Fibroblast of mammary gland (primary cell): Measurements from ENCODE around the gene DTWD2.

Experiments
- DNase-seq: peaks from one replicate; pipeline ENCODE4 v3.0.0-alpha.2; 2010; ENCODE audit warnings: low read depth
- H3K4me3 ChIP-seq: 2 replicates; pipeline ENCODE4 v1.5.1; 2011; ENCODE audit warnings: low read depth, mild to moderate bottlenecking, low read length, moderate library complexity; ENCODE audit not compliant: control insufficient read depth
- TF ChIP-seq, protein P1 (sequence below): conservative IDR thresholded peaks from 2 replicates; pipeline ENCODE4 v1.5.1; 2011; ENCODE audit warnings: low read depth, low read length, inconsistent platforms; ENCODE audit not compliant: control insufficient read depth, insufficient read depth

DTWD2 gene

DNA sequence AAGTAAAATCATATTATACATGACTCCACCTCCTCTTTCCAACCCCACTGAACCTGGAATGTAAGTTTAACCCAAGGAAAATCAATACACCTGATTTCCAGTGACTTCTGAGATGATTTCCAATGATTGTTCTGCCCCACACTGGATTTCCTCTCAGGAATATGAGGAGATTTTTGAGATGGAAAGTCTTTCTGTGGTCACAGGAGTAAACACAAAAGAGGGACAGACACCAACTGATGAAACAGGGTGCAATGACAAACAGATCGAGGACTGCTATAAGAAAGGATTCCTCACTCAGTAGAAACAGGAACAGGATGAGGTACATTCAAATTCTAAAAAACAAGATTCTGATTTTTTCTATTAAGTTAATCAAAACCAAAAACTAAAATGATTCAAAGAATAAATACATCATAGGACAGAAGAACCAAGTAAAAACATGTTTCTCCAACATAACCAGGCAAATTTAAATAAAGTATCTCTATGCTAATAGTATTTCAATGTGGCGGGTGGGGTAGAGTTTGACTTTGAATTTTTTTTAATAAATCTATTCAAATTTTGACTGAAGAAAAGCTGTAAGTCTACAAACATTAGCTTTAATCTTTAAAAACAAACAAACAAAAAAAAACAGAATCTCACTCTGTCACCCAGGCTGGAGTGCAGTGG, 42.1 kb downstream of the DTWD2 start:
- no peak overlapping the region for H3K4me3 ChIP-seq
- DNase-seq, result no peak
- TF ChIP-seq, protein P1, sequence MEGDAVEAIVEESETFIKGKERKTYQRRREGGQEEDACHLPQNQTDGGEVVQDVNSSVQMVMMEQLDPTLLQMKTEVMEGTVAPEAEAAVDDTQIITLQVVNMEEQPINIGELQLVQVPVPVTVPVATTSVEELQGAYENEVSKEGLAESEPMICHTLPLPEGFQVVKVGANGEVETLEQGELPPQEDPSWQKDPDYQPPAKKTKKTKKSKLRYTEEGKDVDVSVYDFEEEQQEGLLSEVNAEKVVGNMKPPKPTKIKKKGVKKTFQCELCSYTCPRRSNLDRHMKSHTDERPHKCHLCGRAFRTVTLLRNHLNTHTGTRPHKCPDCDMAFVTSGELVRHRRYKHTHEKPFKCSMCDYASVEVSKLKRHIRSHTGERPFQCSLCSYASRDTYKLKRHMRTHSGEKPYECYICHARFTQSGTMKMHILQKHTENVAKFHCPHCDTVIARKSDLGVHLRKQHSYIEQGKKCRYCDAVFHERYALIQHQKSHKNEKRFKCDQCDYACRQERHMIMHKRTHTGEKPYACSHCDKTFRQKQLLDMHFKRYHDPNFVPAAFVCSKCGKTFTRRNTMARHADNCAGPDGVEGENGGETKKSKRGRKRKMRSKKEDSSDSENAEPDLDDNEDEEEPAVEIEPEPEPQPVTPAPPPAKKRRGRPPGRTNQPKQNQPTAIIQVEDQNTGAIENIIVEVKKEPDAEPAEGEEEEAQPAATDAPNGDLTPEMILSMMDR, result no peak

- no peak overlapping the region for H3K4me3 ChIP-seq
- peak; percentile 40 for DNase-seq
- TF ChIP-seq, protein P1, result no peak
Observed at GRCh38 chr5:118937393-118938061, 50.8 kb downstream of the DTWD2 start.

- no peak overlapping the region for H3K4me3 ChIP-seq
- no peak for DNase-seq
- TF ChIP-seq, protein P1, result no peak
Observed at GRCh38 chr5:118933703-118934102, 54.6 kb downstream of the DTWD2 start.

DNA sequence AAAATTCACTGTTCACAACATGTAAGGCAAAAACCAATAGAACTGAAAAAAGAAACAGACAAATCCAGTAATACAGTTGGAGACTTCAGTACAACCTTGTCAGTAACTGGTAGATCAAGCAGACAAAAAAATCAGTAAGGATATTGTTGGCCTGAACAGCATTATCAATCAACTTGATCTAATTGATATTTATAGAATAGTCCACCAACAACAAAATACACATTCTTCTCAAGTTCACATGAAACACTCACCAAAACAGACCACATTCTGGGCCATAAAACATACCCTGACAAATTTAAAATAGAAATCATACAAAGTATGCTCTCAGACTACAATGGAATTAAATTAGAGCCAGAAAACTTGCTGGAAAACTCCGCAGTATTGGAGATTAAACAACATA, 56.8 kb downstream of the DTWD2 start:
- TF ChIP-seq, protein P1, result no peak
- no peak for DNase-seq
- H3K4me3 ChIP-seq, result no peak overlapping the region

DNA sequence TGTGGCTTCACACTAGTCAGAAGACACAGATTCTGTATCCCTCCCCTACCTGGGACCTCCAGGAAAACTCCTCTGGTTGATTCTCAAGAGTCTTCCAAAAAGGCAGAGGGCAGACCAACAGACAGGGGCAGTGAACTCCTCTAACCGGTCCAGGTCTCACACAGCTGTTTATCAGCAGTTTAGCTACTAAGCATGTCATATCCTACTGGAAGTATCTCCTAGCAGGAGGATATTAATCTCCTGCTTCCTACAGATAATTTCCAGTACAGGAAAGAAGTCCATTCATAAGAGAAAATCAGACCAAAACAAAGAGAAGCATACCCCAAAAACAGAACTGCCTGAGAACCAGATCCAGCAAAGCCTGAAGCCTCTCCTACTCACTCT, 64.3 kb downstream of the DTWD2 start:
- no peak for DNase-seq
- TF ChIP-seq, protein P1, result no peak
- no peak overlapping the region for H3K4me3 ChIP-seq

DNA sequence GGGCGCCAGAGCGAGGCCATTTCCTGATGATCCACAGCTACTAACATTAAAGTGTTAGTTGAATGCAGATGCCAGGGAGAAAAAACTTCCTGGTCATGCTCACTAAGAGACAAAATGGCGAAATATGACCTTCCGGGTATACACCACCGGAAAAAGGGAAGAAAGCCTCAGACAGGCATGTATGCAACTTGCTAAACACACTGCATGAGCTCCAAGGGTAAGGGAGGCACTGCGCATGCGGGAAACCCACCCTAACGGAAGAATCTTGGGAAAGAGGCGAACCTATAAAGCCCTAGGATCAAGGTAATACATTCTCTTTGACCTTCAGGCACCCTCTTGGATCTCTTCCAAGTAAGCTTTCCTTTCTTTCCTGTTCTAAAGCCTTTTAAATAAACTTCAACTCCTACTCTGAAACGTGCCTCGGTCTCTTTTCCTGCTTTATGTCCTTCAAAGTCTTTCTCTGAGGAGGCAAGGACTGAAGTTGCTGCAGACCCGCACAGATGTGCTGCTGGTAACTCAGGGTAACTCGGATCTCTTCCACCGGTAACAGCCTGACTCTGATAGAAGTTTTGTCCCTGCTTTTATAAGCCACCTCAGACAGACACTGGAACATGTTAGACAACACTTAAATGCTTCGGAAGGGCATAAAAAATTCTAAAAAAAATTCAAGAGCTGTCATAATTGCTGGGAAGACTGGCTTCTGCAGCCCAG, 64.9 kb downstream of the DTWD2 start:
- TF ChIP-seq, protein P1, result no peak
- H3K4me3 ChIP-seq, result no peak overlapping the region
- DNase-seq, result no peak
